Measurements from ENCODE around the gene ITFG1. TPM values are rescaled to one million over a fixed set of nuclear protein-coding genes. Genes with fewer than 3 reads are reported as not detected.
"Not testable (repeated sequence)": the region's sequence is repeated elsewhere in the genome, so short reads cannot be mapped to it uniquely, and the experiment has no call there.

ITFG1 gene
- total RNA-seq, 1 donor, result 58.6 TPM

GRCh38 chr16:47198180-47198575, 262.7 kb downstream of the ITFG1 start:
- Histone ChIP-seq H2AFZ (ENCODE audit: low read length) (no peak overlapping the region), H4K20me1 (ENCODE audit: insufficient read depth, low read length) (peaks cover 4% of the 10 kb centered on the region), H3K4me1 (ENCODE audit: insufficient read depth, low read length) (peaks cover 4% of the 10 kb centered on the region), H3K27ac (ENCODE audit: low read depth, low read length) (no peak overlapping the region), H3K27me3 (ENCODE audit: insufficient read depth, low read length) (no peaks in the 10 kb centered on the region), H3K79me2 (ENCODE audit: insufficient read depth, low read length) (no peaks in the 10 kb centered on the region), H3K4me2 (ENCODE audit: insufficient read depth, low read length) (no peak overlapping the region), H3K36me3 (ENCODE audit: insufficient read depth, low read length) (no peaks in the 10 kb centered on the region), H3K9me3 (ENCODE audit: low read depth, low read length) (no peaks in the 10 kb centered on the region), H3K4me3 (ENCODE audit: insufficient read depth, low read length) (no peak overlapping the region)
- no peak for TF ChIP-seq CTCF (IDR thresholded peaks at IDR 0.05; ENCODE audit: extremely low read depth, low read depth, low read length)
- DNase-seq (ENCODE audit: insufficient read length, low spot score, missing footprints), result no peak

DNA sequence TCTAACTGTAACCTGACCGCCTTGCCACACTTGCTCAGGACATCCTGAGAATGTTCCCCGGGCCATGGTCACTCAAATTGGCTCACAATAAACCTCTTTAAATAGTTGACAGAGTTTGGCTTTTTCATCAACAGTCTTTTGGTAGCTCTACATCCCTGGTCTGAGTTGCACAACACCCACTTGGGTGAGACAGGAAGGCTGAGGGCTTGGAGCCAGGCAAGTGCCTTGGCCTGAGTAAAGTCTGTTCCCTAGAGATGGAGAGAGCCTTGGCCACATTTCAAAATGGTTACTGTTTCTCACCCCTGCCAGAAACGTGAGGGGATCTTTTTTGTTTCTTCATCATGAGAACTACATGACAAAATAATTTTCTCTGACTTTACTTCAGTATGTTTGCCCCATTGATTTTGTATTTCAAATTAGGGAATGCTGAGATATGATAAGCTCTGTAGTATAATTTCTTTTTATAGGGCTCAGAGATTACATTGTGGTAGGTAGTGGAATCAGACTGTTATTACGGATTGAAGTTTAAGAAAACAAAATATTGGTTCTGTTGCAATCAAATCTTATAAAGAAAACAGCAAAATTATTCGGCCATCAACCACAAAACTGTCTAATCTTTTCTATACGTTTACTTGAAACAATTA, 263.2 kb downstream of the ITFG1 start:
- H3K4me1 ChIP-seq (ENCODE audit: insufficient read depth, low read length), result peaks cover 4% of the 10 kb centered on the region
- H3K27me3 ChIP-seq (ENCODE audit: insufficient read depth, low read length), result no peaks in the 10 kb centered on the region
- DNase-seq (ENCODE audit: insufficient read length, low spot score, missing footprints), result no peak
- peaks cover 4% of the 10 kb centered on the region for H4K20me1 ChIP-seq (ENCODE audit: insufficient read depth, low read length)
- H3K79me2 ChIP-seq (ENCODE audit: insufficient read depth, low read length), result no peaks in the 10 kb centered on the region
- TF ChIP-seq CTCF (IDR thresholded peaks at IDR 0.05; ENCODE audit: extremely low read depth, low read depth, low read length), result no peak
- H3K27ac ChIP-seq (ENCODE audit: low read depth, low read length), result no peak overlapping the region
- H3K36me3 ChIP-seq (ENCODE audit: insufficient read depth, low read length), result no peaks in the 10 kb centered on the region
- no peaks in the 10 kb centered on the region for H3K9me3 ChIP-seq (ENCODE audit: low read depth, low read length)
- no peak overlapping the region for H3K4me2 ChIP-seq (ENCODE audit: insufficient read depth, low read length)
- no peak overlapping the region for H3K4me3 ChIP-seq (ENCODE audit: insufficient read depth, low read length)
- H2AFZ ChIP-seq (ENCODE audit: low read length), result no peak overlapping the region

GRCh38 chr16:47196457-47196856, 264.4 kb downstream of the ITFG1 start:
- no peak for TF ChIP-seq CTCF (IDR thresholded peaks at IDR 0.05; ENCODE audit: extremely low read depth, low read depth, low read length)
- Histone ChIP-seq H3K79me2 (ENCODE audit: insufficient read depth, low read length) (no peaks in the 10 kb centered on the region), H4K20me1 (ENCODE audit: insufficient read depth, low read length) (peaks cover 4% of the 10 kb centered on the region), H3K36me3 (ENCODE audit: insufficient read depth, low read length) (no peaks in the 10 kb centered on the region), H2AFZ (ENCODE audit: low read length) (no peak overlapping the region), H3K9me3 (ENCODE audit: low read depth, low read length) (no peaks in the 10 kb centered on the region), H3K27me3 (ENCODE audit: insufficient read depth, low read length) (no peaks in the 10 kb centered on the region), H3K27ac (ENCODE audit: low read depth, low read length) (no peak overlapping the region), H3K4me3 (ENCODE audit: insufficient read depth, low read length) (no peak overlapping the region), H3K4me2 (ENCODE audit: insufficient read depth, low read length) (no peak overlapping the region), H3K4me1 (ENCODE audit: insufficient read depth, low read length) (peaks cover 4% of the 10 kb centered on the region)
- DNase-seq (ENCODE audit: insufficient read length, low spot score, missing footprints), result no peak

DNA sequence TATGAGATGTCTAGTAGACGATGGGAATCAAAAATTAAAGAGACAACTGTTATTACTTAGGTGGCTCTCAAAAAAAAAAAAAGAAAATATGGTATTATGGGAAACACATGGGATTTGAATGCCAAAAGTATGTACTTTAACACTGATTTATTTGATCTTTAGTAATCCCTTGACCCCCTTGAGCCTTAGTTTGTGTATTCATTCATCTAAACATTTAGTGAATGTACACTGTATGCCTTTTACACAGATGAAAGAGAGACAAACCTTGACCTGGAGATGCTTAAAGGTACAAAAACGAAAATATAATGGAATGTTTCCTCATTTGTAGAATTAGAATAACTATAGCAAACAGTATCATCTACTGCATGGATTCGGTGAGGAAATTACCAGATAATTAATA, 278.5 kb downstream of the ITFG1 start:
- H3K36me3 ChIP-seq (ENCODE audit: insufficient read depth, low read length), result no peaks in the 10 kb centered on the region
- H3K27me3 ChIP-seq (ENCODE audit: insufficient read depth, low read length), result no peaks in the 10 kb centered on the region
- H3K4me2 ChIP-seq (ENCODE audit: insufficient read depth, low read length), result no peak overlapping the region
- H3K27ac ChIP-seq (ENCODE audit: low read depth, low read length), result no peak overlapping the region
- TF ChIP-seq CTCF (IDR thresholded peaks at IDR 0.05; ENCODE audit: extremely low read depth, low read depth, low read length), result no peak
- H3K4me1 ChIP-seq (ENCODE audit: insufficient read depth, low read length), result no peaks in the 10 kb centered on the region
- no peak overlapping the region for H2AFZ ChIP-seq (ENCODE audit: low read length)
- H3K9me3 ChIP-seq (ENCODE audit: low read depth, low read length), result no peaks in the 10 kb centered on the region
- H4K20me1 ChIP-seq (ENCODE audit: insufficient read depth, low read length), result no peaks in the 10 kb centered on the region
- no peak overlapping the region for H3K4me3 ChIP-seq (ENCODE audit: insufficient read depth, low read length)
- DNase-seq (ENCODE audit: insufficient read length, low spot score, missing footprints), result no peak
- H3K79me2 ChIP-seq (ENCODE audit: insufficient read depth, low read length), result no peaks in the 10 kb centered on the region

GRCh38 chr16:47181066-47181465, 279.8 kb downstream of the ITFG1 start:
- H3K36me3 ChIP-seq (ENCODE audit: insufficient read depth, low read length); H3K4me3 ChIP-seq (ENCODE audit: insufficient read depth, low read length); H4K20me1 ChIP-seq (ENCODE audit: insufficient read depth, low read length); H3K9me3 ChIP-seq (ENCODE audit: low read depth, low read length); H3K4me2 ChIP-seq (ENCODE audit: insufficient read depth, low read length); H3K27me3 ChIP-seq (ENCODE audit: insufficient read depth, low read length); H3K27ac ChIP-seq (ENCODE audit: low read depth, low read length); H3K79me2 ChIP-seq (ENCODE audit: insufficient read depth, low read length); H2AFZ ChIP-seq (ENCODE audit: low read length); H3K4me1 ChIP-seq (ENCODE audit: insufficient read depth, low read length); DNase-seq (ENCODE audit: insufficient read length, low spot score, missing footprints): not testable (repeated sequence)

Measured in osteoblast (primary cell).